Cortex of kidney (tissue), 1 donor: ENCODE results near the gene FBXL19.
"Not testable (repeated sequence)": the region's sequence is repeated elsewhere in the genome, so short reads cannot be mapped to it uniquely, and the experiment has no call there.

Experiments
- DNase-seq: peaks from one replicate; lab custom pipeline; 2025; lab: John Stamatoyannopoulos, UW

FBXL19 gene

DNA sequence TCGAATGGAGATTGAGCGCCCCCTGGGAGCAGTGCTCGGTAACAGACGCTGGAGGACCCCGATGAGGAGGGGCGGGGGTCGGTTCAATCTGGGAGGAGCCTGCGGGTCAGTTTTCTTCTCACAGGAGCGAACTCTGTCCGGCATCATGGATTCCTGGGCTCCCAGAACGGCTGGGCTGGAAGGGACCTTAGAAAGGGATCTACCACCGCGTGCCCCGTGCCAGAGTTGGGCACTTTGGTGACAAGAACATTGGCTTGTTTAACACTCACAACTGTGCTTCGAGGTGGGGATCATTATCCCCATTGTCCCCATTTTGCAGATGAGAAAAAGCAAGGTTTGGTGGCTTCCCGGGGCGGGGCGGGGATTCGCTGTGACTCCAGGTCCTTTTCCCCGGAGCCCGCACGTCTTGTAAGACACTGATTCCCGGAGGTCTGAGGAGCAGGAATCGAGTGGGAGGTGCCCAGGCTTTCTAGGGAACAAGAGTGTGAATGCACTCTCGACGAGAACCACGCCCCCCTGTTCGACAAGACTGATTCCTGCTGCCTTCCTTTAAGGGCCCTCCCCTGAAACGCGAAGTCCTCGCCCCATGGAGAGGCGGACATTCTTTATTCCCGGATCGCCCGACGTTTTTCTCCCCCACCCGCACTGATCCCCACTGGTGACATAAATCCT, 1.5 kb upstream of the FBXL19 start:
- no peak for DNase-seq

DNA sequence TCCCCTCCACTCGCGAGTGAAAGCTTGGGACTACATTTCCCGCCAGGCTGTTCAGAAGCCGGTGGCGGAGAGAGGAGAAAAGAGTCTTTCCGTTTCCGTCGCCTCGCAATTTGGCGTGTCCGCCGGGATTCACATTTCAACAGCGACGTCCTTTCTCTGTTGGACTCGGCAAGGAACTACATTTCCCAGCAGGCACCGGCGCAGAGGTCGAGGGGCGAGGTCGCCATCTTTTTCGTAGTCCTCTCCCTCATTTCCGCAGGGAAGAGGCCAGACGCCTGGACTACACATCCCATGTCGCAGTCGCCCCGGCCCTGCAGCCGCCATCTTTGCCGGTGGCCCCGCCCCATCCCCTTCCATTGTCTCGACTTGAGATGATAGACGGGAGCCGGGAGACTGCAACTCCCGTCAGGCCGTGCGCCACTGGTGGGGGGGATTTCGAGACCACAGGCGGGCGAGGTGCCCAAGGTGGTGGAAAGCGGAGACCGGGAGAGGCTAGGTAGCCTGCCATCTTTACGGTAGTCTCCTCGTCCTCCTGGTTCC, 882 bp upstream of the FBXL19 start:
- DNase-seq = peak; percentile 77

DNA sequence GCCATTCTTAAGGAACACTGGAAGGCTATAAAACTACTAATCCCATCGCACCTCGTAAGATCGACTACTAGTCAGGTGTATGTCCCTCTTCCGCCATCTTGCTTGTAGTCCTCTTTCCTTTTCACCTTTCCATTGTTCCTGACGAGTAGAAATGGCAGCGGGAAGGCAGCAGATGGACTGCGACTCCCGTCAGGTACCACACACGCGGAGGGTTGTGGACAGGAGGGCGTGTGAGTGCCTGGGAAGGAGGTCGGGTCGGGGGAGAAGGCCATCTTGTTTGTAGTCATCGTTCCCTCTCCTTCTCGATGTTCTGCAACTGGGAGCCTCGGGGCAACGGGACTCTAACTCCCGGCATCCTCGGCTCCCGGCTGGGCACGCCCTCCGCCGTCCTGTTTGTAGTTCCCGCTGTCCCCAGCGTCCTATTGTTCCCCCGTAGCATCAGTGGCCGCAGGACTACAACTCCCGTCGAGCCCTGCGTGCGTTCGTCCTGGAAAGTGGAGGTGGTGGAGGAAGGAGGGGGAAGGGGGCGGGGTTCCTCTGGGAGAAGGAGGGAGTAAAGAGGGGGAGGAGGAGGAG, 324 bp upstream of the FBXL19 start:
- peak; percentile 72 for DNase-seq

DNA sequence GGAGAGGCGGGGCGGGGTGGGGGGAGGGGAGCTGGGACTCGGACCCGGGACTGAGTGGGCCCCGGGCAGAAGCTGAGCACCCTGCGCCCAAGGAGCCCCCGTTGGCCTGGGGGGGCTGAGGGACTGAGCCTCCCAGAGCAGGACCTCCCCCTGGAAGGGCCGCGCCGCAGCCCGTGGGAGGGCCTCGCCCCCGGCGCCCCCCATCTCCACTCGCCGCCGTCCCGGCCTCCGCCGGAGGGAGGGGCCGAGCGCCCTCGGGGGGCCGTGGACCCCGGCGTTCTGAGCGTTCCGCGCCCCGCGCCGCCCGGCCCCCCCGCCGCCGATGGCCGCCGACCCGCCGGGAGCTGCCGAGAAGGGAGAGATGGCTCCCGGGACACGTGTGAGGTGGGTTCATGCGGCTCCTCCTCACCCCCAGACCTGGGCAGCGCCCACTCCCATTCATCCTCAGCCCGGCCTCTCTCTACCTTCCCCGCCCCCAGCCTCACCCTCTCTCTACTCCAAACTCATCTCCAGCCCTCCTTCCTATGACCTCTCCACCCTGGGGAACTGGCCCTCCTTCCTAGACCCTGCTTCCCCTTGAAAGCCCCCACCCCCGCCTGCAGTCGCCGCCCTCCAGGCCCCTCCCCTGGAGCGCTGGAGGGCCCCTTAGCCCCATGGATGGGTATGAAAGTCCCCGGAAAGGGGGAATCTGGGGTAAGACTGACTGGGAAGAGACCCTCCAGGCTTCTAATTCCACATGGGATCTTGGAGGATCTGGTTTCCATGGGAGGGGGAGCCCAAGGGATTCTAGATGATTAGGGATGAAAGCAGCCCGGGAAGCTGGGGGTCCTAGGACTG, 922 bp downstream of the FBXL19 start:
- no peak for DNase-seq

DNA sequence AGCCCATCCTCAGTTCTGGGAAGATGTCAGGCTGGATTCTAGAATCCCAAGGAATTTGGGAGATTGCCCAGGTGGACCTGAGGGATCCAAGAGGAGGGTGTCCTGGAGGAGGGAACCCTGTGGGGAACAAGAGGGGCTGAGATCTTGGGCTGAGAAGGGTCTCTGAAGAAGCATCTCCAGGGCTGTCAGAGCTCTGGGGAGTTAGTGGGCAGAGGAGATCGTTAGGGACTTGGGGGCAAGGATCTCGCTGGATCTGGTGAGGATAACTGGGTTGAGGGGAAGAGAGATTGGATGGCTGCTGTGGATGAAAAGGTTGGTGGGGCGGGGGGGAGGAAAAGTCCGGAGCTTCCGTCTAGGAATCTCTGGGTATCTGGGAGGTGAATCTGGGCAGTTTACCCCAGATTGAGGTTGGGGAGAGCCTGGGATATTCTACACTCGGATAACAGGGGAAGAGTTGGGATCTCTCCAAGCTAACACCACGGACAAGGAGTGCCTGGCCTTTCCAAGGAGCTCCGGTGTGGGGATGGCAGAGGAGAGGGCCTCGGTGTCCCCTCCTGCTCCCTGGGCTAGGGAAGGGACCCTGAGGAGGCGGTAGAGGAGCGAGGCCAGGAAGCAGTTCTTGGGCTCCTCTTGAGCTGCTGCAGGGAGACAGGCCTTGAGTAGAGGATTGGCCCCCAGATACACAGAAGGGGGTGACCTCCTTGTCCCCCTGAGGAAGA, 1.7 kb downstream of the FBXL19 start:
- no peak for DNase-seq

DNA sequence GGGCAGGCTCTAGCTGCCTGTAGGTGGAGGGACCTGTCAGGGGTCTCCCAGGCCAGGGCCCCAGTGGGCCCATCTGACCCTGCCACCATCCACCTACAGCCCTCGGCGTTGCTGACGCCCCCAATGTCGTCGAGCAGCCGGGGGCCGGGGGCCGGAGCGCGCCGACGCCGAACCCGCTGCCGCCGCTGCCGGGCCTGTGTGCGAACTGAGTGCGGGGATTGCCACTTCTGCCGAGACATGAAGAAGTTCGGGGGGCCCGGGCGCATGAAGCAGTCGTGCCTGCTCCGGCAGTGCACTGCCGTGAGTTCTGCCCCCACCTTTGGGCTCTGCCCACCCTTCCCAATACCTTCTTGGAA, 2.2 kb downstream of the FBXL19 start:
- no peak for DNase-seq

DNA sequence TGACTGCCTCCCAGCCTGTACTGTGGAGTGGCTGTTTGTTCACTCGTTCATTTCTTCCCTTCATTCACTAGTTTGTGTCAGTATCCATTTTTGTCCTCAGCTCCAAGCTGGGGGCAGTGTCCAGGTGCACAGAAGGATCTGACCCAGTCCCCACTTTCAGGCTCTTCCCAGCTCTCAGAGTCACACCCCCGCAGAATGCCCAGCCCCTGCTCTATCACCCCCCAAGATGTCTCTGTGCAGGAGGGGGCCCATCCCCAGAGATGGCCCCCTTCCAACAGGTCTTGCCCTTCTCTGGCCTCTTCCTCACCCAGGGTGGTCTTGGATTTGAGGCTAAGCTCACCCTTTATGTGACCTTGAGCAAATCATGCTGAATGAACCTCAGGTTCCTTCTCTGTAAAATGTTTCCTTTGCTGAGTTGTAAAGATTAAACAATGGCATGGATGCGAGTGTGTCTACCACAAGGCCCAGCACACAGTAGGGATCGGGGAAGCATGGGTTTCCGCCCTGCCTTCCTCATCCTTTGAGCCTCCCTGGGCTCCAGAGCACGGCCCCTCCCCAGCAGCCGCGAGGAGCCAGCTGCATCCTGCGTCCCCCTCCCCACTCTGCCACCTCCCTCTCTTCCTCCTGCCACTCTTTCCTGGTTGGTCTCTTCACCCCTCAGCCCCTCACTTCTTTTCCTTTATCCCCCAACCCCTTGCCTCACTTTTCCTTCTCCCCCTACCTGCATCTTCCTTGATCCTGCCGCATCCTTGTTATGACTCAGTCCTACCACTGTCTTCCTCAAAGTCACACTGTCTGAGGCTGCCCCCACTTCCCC, 2.8 kb downstream of the FBXL19 start:
- no peak for DNase-seq

DNA sequence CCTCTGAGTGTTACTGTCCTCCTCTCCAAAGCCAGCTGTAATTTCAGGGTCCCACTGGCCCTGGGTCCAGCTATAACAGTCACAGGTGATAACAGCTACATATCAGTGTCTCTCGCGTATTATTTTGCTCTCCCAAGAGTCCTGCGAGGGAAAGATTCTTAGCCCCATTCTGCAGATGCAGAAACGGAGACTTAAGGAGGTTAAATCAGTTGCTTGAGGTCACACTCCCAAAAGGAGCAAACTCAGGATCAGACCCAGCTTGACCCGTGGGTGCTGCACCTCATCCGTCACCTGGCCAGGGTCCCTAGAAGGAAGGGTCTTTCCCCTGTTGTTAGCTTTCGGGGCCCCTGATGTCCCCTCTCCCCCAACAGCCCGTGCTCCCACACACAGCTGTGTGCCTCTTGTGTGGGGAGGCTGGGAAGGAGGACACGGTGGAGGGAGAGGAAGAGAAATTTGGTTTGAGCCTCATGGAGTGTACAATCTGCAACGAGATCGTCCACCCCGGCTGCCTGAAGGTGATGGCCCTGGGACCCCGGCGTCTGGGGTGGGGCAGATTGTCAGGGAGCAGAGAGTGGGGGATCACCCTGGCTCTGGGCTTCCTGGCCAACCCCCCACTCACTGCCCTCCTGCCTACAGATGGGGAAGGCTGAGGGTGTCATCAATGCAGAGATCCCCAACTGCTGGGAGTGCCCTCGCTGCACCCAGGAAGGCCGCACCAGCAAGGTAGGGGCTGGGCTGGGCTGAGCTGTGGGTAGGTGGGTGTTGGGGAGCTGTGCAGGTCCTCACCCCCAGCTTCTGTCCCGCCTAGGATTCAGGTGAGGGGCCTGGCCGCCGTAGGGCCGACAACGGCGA, 3.8 kb downstream of the FBXL19 start:
- no peak for DNase-seq

DNA sequence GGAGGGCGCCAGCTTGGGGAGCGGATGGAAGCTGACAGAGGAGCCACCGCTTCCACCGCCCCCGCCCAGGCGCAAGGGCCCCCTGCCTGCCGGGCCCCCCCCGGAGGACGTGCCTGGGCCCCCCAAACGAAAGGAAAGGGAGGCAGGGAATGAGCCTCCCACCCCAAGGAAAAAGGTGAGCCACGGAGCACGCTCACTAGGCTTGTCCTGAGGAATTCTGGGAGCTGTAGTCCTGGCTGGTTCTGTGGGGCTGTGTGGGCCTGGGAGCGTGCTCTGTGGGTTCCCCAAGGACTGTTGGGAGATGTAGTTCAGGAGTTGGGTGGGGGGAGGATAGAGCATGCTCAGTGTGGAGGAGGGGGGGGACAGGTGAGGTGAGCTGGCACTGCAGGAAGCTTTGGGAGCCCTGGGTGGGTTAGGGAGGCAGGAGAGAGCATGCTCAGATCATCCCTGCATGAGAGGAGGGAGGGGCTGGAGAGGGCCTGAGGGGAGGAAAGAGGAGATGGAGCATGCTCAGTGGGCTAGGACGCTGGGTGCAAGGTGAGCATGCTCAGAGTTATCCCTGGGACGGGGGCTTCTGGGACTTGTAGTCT, 4.5 kb downstream of the FBXL19 start:
- no peak for DNase-seq

DNA sequence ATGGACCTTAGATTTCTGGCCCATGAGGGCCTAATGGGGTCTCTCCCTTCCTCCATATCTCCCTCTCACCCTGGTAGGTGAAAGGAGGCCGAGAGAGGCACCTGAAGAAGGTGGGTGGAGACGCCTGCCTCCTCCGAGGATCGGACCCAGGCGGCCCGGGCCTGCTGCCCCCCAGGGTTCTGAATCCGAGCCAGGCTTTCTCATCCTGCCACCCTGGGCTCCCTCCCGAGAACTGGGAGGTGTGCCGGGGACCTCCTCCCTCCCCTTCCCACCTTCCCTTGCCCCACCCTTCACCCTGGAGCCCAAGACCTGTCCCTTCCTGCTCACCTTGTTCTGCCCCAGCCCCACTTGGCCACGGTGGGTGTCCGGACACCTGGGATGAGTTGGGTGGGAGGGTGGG, 5.0 kb downstream of the FBXL19 start:
- DNase-seq = no peak

DNA sequence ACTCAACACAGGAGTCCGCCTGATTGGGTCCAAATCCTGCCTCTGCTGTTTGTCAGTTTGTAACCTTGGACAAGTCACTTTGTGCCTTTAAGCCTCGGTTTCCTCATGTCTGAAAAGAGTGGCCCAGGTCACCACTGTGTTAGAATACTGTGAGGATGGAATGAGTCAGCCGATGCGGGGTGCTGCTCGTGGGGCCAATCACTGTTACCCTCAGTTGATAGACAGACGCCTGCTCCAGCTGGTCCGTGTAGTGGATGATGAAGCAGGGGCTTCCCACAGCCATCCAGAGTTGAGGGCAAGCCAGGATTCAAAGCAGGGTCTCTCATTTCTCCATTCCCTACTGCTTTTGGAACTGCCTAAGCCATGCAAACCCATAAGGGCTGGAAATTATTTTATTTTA, 5.8 kb downstream of the FBXL19 start:
- DNase-seq = no peak

DNA sequence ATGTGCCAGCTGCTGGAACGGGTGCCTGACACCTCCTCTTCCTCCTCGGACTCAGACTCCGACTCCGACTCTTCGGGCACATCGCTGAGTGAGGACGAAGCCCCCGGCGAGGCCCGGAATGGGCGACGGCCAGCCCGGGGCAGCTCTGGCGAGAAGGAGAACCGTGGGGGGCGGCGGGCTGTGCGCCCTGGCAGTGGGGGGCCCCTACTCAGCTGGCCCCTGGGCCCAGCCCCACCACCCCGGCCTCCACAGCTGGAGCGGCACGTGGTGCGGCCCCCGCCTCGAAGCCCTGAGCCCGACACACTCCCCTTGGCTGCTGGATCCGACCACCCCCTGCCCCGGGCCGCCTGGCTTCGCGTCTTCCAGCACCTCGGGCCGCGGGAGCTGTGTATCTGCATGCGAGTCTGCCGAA, 6.8 kb downstream of the FBXL19 start:
- DNase-seq = no peak

DNA sequence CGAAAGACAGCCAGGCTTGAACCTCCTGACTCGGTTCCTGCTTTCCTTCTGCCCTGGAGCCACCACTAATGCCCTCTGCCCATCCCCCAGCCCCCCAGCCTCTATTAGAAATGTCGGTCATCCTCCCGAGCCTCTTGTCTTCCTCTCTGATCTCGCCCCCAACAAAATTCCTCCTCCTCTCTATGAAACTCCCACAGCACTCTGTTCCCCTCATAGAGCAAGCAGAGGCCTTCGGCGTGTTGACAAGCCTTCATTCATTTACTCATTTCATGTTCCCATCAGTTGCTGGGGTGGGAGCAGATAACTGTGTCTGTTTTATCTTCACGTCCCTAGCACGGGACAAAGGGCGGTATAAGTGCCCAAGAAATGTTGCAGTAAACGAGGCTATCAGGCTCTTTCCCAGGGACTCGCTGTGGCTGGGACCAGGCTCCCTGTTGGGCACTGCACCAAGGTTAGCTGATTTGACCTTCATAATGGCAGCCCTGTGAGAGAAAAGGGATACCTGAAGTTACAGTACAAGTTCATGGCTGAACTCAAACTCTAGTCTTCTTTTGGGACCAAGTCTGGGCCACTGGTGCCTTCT, 7.8 kb downstream of the FBXL19 start:
- no peak for DNase-seq

DNA sequence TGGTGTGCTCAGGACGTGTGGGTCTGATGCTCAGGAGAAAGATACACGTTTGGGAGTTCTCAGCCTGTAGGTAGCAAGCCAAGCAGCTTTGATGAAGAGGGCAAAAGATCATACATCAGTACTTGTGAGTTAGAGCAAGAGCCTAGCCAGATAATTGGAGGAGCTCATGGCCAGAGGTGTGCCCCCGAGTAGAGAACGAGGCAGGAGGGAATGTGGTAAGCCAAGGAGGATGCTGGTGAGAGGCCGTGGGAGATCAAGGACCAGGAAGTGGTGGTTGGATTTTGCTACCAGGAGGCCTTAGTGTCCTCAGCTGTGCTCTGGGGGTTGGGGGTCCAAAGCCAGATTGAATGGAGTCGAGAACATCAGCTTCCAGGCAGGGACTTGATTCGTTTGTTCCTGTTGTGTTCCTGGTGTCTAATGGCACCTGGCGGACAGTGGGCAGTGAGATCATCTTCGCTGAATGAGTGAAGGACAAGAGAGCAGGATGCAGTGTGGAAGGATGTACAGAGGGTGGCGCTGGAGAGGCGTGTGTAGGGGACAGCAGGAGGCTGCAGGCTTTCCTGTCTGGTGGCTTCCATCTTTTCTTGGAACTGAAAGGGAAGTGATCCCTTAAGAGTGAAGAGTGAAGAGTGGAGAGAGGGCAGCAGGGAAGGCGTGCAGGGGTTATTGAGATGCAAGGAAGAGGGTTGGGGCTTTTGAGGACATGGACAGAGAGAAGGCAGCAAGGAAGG, 11.6 kb downstream of the FBXL19 start:
- DNase-seq = no peak

DNA sequence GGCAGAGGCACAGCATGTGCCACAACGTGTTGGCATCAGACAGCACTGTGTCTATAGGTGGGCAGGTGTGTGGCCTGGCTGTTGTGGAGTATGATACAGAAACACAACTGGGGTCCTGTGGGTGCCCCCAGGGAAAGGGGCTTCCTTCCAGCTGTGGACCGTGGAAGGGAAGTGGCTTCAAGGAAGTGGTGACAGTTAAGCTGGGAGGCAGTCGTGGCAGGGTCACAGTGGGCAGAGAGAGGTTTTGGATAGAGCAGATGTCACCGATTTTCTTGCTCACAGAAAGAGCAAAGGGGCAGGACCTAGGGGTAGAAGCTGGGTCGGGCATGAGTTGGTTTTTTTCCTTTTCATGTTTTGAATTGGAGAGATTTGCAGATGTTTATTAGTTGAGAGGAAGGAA, 14.3 kb downstream of the FBXL19 start:
- DNase-seq = no peak

DNA sequence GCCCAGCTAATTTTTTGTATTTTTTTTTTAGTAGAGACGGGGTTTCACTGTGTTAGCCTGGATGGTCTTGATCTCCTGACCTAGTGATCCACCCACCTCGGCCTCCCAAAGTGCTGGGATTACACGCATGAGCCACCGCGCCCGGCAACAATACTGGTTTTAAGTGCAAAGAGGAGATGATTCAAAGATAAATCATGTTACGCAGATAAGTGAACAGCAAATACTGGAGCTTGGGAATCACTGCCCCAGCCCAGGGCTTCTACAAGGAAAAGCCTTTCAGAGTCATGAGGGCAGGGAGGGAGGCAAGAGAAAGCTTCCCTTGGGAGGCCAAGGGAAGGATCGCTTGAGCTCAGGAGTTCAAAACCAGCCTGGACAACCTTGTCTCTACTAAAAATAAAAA, 16.2 kb downstream of the FBXL19 start:
- DNase-seq = not testable (repeated sequence)

DNA sequence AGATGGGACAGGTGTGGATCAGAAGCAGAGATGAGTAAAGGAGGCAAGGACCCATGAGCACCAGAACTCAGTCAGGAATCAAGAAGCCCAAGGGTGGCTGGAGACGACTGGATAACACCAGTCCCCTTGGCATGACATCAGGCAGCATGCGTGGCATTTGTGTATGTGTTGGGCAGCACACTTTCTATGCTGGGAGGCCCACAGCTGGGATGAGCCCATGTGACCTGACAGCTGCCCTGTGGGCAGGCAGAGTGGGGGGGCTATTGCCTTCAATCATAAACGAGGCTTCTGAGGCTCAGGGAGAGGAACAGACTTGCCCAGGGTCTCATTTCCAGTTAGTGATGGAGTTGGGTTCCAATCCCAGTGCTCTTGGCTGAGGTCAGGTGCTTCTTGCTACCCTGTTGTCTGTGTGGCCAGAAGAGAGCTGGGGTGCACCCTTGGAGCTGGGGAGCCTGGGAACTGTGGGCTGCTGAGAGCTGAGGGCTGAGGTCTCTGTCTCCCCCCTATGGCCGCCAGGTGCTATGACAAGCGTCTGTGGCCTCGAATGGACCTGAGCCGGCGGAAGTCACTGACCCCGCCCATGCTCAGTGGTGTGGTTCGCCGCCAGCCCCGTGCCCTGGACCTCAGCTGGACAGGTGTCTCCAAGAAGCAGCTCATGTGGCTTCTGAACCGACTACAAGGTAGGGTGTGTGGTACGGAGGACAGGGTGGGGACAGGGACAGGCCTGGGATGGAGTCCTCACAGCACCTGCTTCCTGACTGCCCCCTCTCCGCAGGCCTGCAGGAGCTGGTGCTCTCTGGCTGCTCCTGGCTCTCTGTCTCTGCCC, 18.4 kb downstream of the FBXL19 start:
- no peak for DNase-seq

DNA sequence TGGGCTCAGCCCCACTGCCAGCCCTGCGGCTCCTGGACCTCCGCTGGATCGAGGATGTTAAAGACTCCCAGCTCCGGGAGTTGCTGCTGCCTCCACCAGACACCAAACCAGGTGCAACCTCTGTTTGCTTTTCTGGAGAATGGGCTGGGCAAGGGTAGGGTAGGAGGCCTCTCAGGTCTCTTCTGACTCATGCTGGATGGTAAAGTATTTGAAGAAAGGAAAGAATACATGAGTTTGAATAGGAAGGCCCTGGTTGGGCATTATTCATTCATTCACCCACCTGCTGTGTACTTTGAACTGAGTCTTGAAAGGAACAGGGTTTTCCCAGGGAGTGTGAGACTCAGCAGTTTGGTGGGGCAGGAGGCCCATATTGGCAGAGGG, 19.0 kb downstream of the FBXL19 start:
- DNase-seq = no peak
